Neural progenitor cell (in vitro differentiated cells): ENCODE results near the gene SLC26A6. TPM values are rescaled to one million over a fixed set of nuclear protein-coding genes. Genes with fewer than 3 reads are reported as not detected.
A peak's percentile ranks its signal among the peaks of the same experiment; 100 is the strongest.

Source experiments
- DNase-seq: peaks from one replicate; pipeline ENCODE4 v3.0.0-alpha.2; 2016; ENCODE audit warnings: low spot score
- H2AFZ ChIP-seq: fragments of 200-600 bp; sonication (generic); replicated peaks from 2 replicates; pipeline ENCODE4 v1.6.1; 2016; ENCODE audit warnings: antibody characterized with exemption
- H3F3A ChIP-seq: fragments of 200-600 bp; sonication (generic); 2 replicates; pipeline ENCODE4 v1.6.1; 2016; ENCODE audit warnings: antibody characterized with exemption, low read depth
- H3K27ac ChIP-seq: fragments of 200-600 bp; sonication (generic); 2 replicates; pipeline ENCODE4 v1.5.1; 2016; ENCODE audit warnings: mild to moderate bottlenecking
- H3K27me3 ChIP-seq: fragments of 200-600 bp; sonication (generic); 2 replicates; pipeline ENCODE4 v1.6.1; 2016; ENCODE audit warnings: mild to moderate bottlenecking, moderate library complexity
- H3K36me3 ChIP-seq: fragments of 200-600 bp; sonication (generic); 2 replicates; pipeline ENCODE4 v1.5.1; 2016
- H3K4me1 ChIP-seq: fragments of 200-600 bp; sonication (generic); 2 replicates; pipeline ENCODE4 v1.6.1; 2016; ENCODE audit warnings: mixed run types
- H3K4me2 ChIP-seq: fragments of 200-600 bp; sonication (generic); 2 replicates; pipeline ENCODE4 v1.6.1; 2016
- H3K4me3 ChIP-seq: fragments of 200-600 bp; sonication (generic); 2 replicates; pipeline ENCODE4 v1.5.1; 2016
- H3K79me2 ChIP-seq: fragments of 200-600 bp; sonication (generic); 2 replicates; pipeline ENCODE4 v1.6.1; 2016; ENCODE audit warnings: low read depth
- H3K9ac ChIP-seq: fragments of 200-600 bp; sonication (generic); 2 replicates; pipeline ENCODE4 v1.6.1; 2016
- H3K9me3 ChIP-seq: fragments of 200-600 bp; sonication (generic); 2 replicates; pipeline ENCODE4 v1.5.1; 2016; ENCODE audit warnings: low read depth
- H4K20me1 ChIP-seq: fragments of 200-600 bp; sonication (generic); 2 replicates; pipeline ENCODE4 v1.6.1; 2016; ENCODE audit warnings: low read depth
- H3K27ac Mint-ChIP-seq: 3 replicates; pipeline ENCODE4 v1.8.0; 2021; ENCODE audit warnings: mixed read lengths
- H3K27me3 Mint-ChIP-seq: 2 replicates; pipeline ENCODE4 v1.8.0; 2022; ENCODE audit warnings: low read depth, mild to moderate bottlenecking, inconsistent platforms, moderate library complexity, mixed read lengths; ENCODE audit not compliant: insufficient read depth
- H3K36me3 Mint-ChIP-seq: 3 replicates; pipeline ENCODE4 v1.8.0; 2021; ENCODE audit warnings: mixed read lengths
- H3K4me1 Mint-ChIP-seq: 3 replicates; pipeline ENCODE4 v1.8.0; 2021; ENCODE audit warnings: mixed read lengths
- H3K4me3 Mint-ChIP-seq: 3 replicates; pipeline ENCODE4 v1.8.0; 2021; ENCODE audit warnings: mild to moderate bottlenecking, moderate library complexity, mixed read lengths
- H3K9me3 Mint-ChIP-seq: 3 replicates; pipeline ENCODE4 v1.8.0; 2020; ENCODE audit warnings: mixed read lengths
- CTCF ChIP-seq: fragments of 200-600 bp; sonication (generic); IDR thresholded peaks from 2 replicates; pipeline ENCODE4 v1.5.1; 2017; ENCODE audit warnings: antibody characterized with exemption, mild to moderate bottlenecking
- EZH2 ChIP-seq: fragments of 200-600 bp; sonication (generic); IDR thresholded peaks from 2 replicates; pipeline ENCODE4 v1.6.1; 2017; ENCODE audit warnings: antibody characterized with exemption, mild to moderate bottlenecking, moderate library complexity
- EZH2phosphoT487 ChIP-seq: fragments of 200-600 bp; sonication (generic); IDR thresholded peaks from 2 replicates; pipeline ENCODE4 v1.6.1; 2017; ENCODE audit warnings: antibody characterized with exemption
- total RNA-seq: library from RNA; depleted of rRNA; stranded (reverse); fragments of >200 nt; gene quantifications from 2 replicates; pipeline ENCODE4 v1.2.3, GENCODE V29; 2015; ENCODE audit warnings: low replicate concordance

SLC26A6 gene
- total RNA-seq, 1 donor from 2014 or later: 42.5 TPM

GRCh38 chr3:48662753-48663488, 27.7 kb upstream of the SLC26A6 start, which contains the start of gene CELSR3:
Gene CELSR3 (minus strand): TSS chr3:48662886. CDS start chr3:48662634, 252 bp downstream.
- H3K4me2 ChIP-seq: peak within 1 kb of the TSS; percentile 95
- Mint-ChIP-seq H3K36me3 (peaks cover 21% of the 10 kb centered on the region), H3K27ac (peak within 1 kb of the TSS; percentile 99), H3K4me1 (peaks cover 20% of the 10 kb centered on the region), H3K27me3 (peaks cover 7% of the 10 kb centered on the region), H3K9me3 (peaks cover 3% of the 10 kb centered on the region), H3K4me3 (peak within 1 kb of the TSS; percentile 97)
- H4K20me1 ChIP-seq: peaks cover 43% of the 10 kb centered on the region
- peaks cover 4% of the 10 kb centered on the region for H3K4me1 ChIP-seq
- H3K79me2 ChIP-seq: peaks cover 13% of the 10 kb centered on the region
- H3K9me3 ChIP-seq: no peaks in the 10 kb centered on the region
- peaks cover 30% of the 10 kb centered on the region for H3F3A ChIP-seq
- H3K9ac ChIP-seq: peak within 1 kb of the TSS; percentile 69
- H2AFZ ChIP-seq: peak within 1 kb of the TSS; percentile 64
- H3K27ac ChIP-seq: peak within 1 kb of the TSS; percentile 99
- peak; percentile 96 for DNase-seq
- peak within 1 kb of the TSS; percentile 54 for H3K4me3 ChIP-seq
- H3K36me3 ChIP-seq: no peaks in the 10 kb centered on the region
- no peaks in the 10 kb centered on the region for H3K27me3 ChIP-seq
- no peak for TF ChIP-seq EZH2phosphoT487
- TF ChIP-seq CTCF: no peak
- no peak for TF ChIP-seq EZH2

DNA sequence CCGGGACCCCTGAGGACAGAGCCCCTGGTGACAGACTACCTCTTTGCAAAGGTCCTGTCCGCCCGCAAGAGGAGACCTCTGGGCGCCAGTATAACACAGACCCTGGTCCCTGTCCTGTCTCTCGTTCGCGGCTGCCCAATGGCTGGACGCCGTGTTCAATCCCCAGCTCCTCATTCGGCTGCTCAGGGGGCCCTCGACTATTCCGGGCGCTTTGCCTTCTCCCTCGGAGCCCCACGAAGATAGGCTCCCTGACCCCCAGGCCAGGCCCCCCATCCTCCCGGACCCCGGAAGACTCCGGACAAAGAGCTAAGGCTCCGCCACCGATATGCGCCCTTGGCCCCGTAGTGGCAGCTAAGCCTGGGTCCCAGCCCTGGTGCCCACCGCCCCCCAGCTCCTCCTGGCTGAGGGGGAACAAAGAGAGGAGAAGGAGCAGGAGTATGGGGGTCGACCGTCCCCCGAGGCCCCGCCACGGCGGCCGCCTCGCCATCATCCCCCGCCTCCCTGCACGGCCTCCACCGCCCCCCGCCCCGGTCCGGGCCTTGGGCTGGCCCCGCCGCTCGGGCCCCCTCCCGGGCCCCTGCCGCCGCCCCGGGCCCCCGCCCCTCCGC, 27.0 kb upstream of the SLC26A6 start:
- H3K4me2 ChIP-seq: peak overlapping the region; percentile 95

DNA sequence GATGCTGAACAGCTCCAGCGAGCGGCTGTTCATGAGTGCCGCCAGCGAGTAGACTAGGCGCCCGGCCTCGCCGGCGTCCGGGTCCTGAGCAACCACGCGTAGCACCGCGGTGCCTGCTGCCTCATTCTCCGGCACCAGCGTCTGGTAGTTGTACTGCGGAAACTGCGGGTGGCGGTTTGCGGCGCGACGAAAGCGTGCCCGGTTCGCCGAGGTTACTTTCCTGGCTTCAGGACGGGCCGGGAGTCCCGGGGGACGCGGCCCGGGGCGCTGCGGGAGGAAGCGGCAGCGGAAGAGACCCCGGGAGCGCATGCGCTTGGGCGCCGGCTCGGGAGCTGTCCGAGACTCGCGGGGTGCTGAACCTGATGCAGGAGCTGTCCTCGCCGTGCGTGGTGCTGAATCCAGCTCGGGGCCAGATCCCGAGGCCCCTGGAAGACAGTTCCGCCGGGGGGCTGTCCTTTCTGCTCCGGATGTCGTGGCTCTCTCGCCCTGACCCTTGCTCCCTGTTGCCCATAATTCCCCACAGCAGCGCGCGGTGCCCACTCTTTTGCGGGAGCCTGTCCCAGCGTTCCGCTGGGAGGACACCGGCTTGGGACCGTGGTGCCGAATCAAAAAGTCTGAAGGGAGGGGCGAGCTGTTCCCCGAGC, 26.4 kb upstream of the SLC26A6 start:
- Mint-ChIP-seq H3K4me1 (peaks cover 20% of the 10 kb centered on the region), H3K27me3 (peaks cover 12% of the 10 kb centered on the region), H3K4me3 (peak overlapping the region; percentile 85), H3K36me3 (peaks cover 26% of the 10 kb centered on the region), H3K9me3 (peaks cover 3% of the 10 kb centered on the region), H3K27ac (no peak overlapping the region)
- Histone ChIP-seq H3K27me3 (no peaks in the 10 kb centered on the region), H4K20me1 (peaks cover 48% of the 10 kb centered on the region), H2AFZ (no peak overlapping the region), H3K4me3 (peak overlapping the region; percentile 54), H3K9ac (no peak overlapping the region), H3K4me1 (peaks cover 5% of the 10 kb centered on the region), H3K9me3 (no peaks in the 10 kb centered on the region), H3K27ac (no peak overlapping the region), H3K36me3 (no peaks in the 10 kb centered on the region), H3K4me2 (peak overlapping the region; percentile 95), H3K79me2 (peaks cover 13% of the 10 kb centered on the region), H3F3A (peaks cover 38% of the 10 kb centered on the region)
- peak; percentile 90 for DNase-seq
- no peak for TF ChIP-seq EZH2phosphoT487
- TF ChIP-seq EZH2: no peak
- TF ChIP-seq CTCF: no peak

More for the DNA sequence above, 27.0 kb upstream of the SLC26A6 start:
- peaks cover 4% of the 10 kb centered on the region for H3K4me1 ChIP-seq
- no peak overlapping the region for H3K9ac ChIP-seq
- peak overlapping the region; percentile 54 for H3K4me3 ChIP-seq
- peaks cover 32% of the 10 kb centered on the region for H3F3A ChIP-seq
- peaks cover 48% of the 10 kb centered on the region for H4K20me1 ChIP-seq
- no peaks in the 10 kb centered on the region for H3K36me3 ChIP-seq
- Mint-ChIP-seq H3K4me1 (peaks cover 20% of the 10 kb centered on the region), H3K4me3 (peak overlapping the region; percentile 85), H3K9me3 (peaks cover 3% of the 10 kb centered on the region), H3K36me3 (peaks cover 26% of the 10 kb centered on the region), H3K27ac (no peak overlapping the region), H3K27me3 (peaks cover 12% of the 10 kb centered on the region)
- no peaks in the 10 kb centered on the region for H3K9me3 ChIP-seq
- H3K79me2 ChIP-seq: peaks cover 13% of the 10 kb centered on the region
- no peaks in the 10 kb centered on the region for H3K27me3 ChIP-seq
- no peak overlapping the region for H3K27ac ChIP-seq
- TF ChIP-seq EZH2phosphoT487 (no peak), EZH2 (no peak), CTCF (no peak)
- peak; percentile 59 for DNase-seq
- H2AFZ ChIP-seq: no peak overlapping the region
